Measurements from ENCODE around the gene EDN3.
"Not testable (repeated sequence)": the region's sequence is repeated elsewhere in the genome, so short reads cannot be mapped to it uniquely, and the experiment has no call there.

Gene EDN3

DNA sequence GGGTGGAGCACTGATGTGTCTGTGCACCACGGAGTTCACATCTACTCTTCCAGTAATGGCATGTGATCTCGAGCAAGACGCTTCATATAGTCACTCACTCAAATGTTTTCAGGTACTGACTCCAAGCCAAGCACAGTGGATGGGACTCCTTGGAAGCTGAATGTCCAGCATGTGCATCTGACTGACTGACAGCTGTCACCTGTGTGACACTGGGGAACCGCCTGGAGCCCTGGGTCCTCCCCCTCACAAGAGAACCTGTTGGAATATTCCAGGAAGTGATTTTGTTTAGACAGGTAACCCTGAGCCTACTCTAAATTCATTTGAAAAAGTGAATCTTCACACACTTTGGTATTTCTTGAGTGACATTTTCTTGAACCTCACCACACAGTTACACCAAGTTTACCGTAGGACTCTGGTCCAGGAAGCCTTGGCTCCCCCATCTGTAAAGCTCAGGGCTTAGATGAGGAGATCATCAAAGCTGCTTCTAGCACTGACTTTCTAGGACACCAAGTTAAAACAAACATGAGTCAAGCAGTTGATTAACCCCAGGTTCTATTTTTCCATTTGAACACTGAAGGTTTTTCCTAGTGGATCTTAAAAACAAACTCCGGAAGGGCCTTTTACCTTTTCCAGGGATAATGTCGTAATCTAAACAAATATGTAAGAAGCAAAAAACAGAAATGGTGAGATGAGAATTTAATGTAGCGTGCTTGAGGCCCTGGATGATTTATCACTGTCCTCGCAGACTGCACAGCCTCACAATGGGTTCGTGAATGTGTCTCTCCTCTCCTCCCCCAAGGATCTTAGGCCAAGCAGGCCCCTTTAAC is 50.1 kb downstream of the EDN3 start:
- no peaks in the 10 kb centered on the region for H3K36me3 ChIP-seq (ENCODE audit: control insufficient read depth, insufficient read depth, low read length)
- H3K27ac ChIP-seq (ENCODE audit: insufficient read depth, low read length, poor library complexity, severe bottlenecking): no peak overlapping the region
- H3K4me3 ChIP-seq (ENCODE audit: insufficient read depth, low read depth, low read length, poor library complexity, severe bottlenecking): no peak overlapping the region
- H3K9me3 ChIP-seq (ENCODE audit: control insufficient read depth, low read length): no peaks in the 10 kb centered on the region
- no peaks in the 10 kb centered on the region for H3K4me1 ChIP-seq (ENCODE audit: control insufficient read depth, insufficient read depth, low read length, poor library complexity, severe bottlenecking)
- H3K27me3 ChIP-seq (replicated peaks; ENCODE audit: control insufficient read depth, insufficient read depth, low read length, poor library complexity, severe bottlenecking): no peaks in the 10 kb centered on the region
- no peak for DNase-seq

- DNase-seq: no peak
- Histone ChIP-seq H3K36me3 (ENCODE audit: control insufficient read depth, insufficient read depth, low read length) (no peaks in the 10 kb centered on the region), H3K9me3 (ENCODE audit: control insufficient read depth, low read length) (no peaks in the 10 kb centered on the region)
These were observed 51.0 kb downstream of the EDN3 start for GRCh38 chr20:59351157-59352040.

GRCh38 chr20:59352541-59352940 is 52.1 kb downstream of the EDN3 start:
- Histone ChIP-seq H3K4me1 (ENCODE audit: control insufficient read depth, insufficient read depth, low read length, poor library complexity, severe bottlenecking) (no peaks in the 10 kb centered on the region), H3K4me3 (ENCODE audit: insufficient read depth, low read depth, low read length, poor library complexity, severe bottlenecking) (no peak overlapping the region), H3K9me3 (ENCODE audit: control insufficient read depth, low read length) (no peaks in the 10 kb centered on the region), H3K27me3 (replicated peaks; ENCODE audit: control insufficient read depth, insufficient read depth, low read length, poor library complexity, severe bottlenecking) (no peaks in the 10 kb centered on the region), H3K27ac (ENCODE audit: insufficient read depth, low read length, poor library complexity, severe bottlenecking) (no peak overlapping the region), H3K36me3 (ENCODE audit: control insufficient read depth, insufficient read depth, low read length) (no peaks in the 10 kb centered on the region)
- DNase-seq: no peak

More at GRCh38 chr20:59351157-59352040, 51.0 kb downstream of the EDN3 start:
- Histone ChIP-seq H3K4me1 (ENCODE audit: control insufficient read depth, insufficient read depth, low read length, poor library complexity, severe bottlenecking) (no peaks in the 10 kb centered on the region), H3K4me3 (ENCODE audit: insufficient read depth, low read depth, low read length, poor library complexity, severe bottlenecking) (no peak overlapping the region), H3K27ac (ENCODE audit: insufficient read depth, low read length, poor library complexity, severe bottlenecking) (no peak overlapping the region), H3K27me3 (replicated peaks; ENCODE audit: control insufficient read depth, insufficient read depth, low read length, poor library complexity, severe bottlenecking) (no peaks in the 10 kb centered on the region)

DNA sequence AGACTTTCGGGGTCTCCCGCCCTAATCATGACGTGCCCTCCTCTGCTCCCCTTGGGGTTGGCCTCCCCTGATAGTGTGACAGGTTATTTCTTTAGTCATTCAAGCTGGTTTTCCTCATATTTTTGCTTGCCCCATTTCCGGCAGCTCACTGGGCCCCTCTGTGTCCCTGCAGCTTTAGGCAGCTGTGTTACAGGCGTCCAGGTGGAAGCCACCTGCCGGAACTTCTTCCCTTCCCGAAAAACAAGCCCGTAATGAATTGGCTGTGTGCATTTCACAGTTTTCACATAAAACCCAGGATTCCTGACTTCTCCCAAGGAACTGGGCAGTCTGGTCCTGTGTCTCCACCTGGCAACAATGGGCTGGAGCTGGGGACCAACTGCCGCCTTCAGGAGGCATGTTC is 52.6 kb downstream of the EDN3 start:
- Histone ChIP-seq H3K4me3 (ENCODE audit: insufficient read depth, low read depth, low read length, poor library complexity, severe bottlenecking) (no peak overlapping the region), H3K36me3 (ENCODE audit: control insufficient read depth, insufficient read depth, low read length) (no peaks in the 10 kb centered on the region), H3K9me3 (ENCODE audit: control insufficient read depth, low read length) (no peaks in the 10 kb centered on the region), H3K27me3 (replicated peaks; ENCODE audit: control insufficient read depth, insufficient read depth, low read length, poor library complexity, severe bottlenecking) (no peaks in the 10 kb centered on the region), H3K4me1 (ENCODE audit: control insufficient read depth, insufficient read depth, low read length, poor library complexity, severe bottlenecking) (no peaks in the 10 kb centered on the region), H3K27ac (ENCODE audit: insufficient read depth, low read length, poor library complexity, severe bottlenecking) (no peak overlapping the region)
- DNase-seq: no peak

DNA sequence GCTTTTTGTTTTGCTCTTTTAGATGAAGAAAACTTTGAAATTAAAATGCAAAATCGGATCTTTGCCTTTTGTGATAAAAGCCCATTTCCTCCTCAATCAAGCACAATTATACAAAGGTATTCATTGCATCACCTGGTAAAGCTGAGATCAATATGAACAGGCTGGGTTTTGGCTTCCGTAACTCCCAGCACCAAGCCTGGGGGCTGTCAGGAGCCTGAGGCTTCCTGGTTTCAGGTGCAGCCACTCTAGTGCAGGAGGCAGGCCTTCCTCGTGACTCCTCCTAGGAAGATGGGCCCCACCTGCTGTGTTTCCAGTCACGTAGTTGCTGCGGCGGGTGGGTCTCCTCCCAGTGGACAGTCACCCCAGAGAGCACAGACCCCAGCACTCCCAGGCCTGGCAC is 54.0 kb downstream of the EDN3 start:
- Histone ChIP-seq H3K4me1 (ENCODE audit: control insufficient read depth, insufficient read depth, low read length, poor library complexity, severe bottlenecking) (no peaks in the 10 kb centered on the region), H3K27ac (ENCODE audit: insufficient read depth, low read length, poor library complexity, severe bottlenecking) (no peak overlapping the region)

GRCh38 chr20:59355242-59355641 is 54.8 kb downstream of the EDN3 start:
- Histone ChIP-seq H3K4me1 (ENCODE audit: control insufficient read depth, insufficient read depth, low read length, poor library complexity, severe bottlenecking) (no peaks in the 10 kb centered on the region), H3K27me3 (replicated peaks; ENCODE audit: control insufficient read depth, insufficient read depth, low read length, poor library complexity, severe bottlenecking) (no peaks in the 10 kb centered on the region), H3K9me3 (ENCODE audit: control insufficient read depth, low read length) (no peaks in the 10 kb centered on the region), H3K27ac (ENCODE audit: insufficient read depth, low read length, poor library complexity, severe bottlenecking) (no peak overlapping the region), H3K36me3 (ENCODE audit: control insufficient read depth, insufficient read depth, low read length) (no peaks in the 10 kb centered on the region), H3K4me3 (ENCODE audit: insufficient read depth, low read depth, low read length, poor library complexity, severe bottlenecking) (no peak overlapping the region)
- no peak for DNase-seq

More for the DNA sequence above, 54.0 kb downstream of the EDN3 start:
- Histone ChIP-seq H3K4me3 (ENCODE audit: insufficient read depth, low read depth, low read length, poor library complexity, severe bottlenecking) (no peak overlapping the region), H3K9me3 (ENCODE audit: control insufficient read depth, low read length) (no peaks in the 10 kb centered on the region), H3K36me3 (ENCODE audit: control insufficient read depth, insufficient read depth, low read length) (no peaks in the 10 kb centered on the region), H3K27me3 (replicated peaks; ENCODE audit: control insufficient read depth, insufficient read depth, low read length, poor library complexity, severe bottlenecking) (no peaks in the 10 kb centered on the region)
- no peak for DNase-seq

DNA sequence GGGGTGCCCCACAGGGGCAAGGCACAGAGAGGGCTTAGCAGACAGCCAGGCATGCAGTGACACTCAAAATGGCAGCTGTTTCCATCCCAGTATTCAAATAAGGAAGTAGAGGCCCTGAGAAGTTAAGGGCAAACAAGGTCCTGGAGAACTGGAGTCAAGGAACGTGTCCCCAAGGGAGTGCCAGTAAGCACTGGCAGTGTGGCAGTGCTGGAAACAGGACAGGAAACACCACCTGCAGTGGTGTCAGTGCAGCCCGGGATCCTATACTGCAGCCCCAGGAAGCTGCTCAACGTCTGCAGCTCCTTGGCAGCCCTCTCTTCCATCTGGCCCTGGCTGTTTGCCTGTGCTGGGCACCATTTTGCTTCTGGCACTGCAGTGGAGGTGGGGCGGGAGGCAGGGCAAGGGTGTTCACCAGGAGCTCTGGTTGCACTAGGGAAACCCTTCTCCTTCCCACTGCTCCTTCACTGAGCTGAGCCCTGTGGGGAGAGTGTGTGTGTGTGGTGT is 56.3 kb downstream of the EDN3 start:
- no peak overlapping the region for H3K4me3 ChIP-seq (ENCODE audit: insufficient read depth, low read depth, low read length, poor library complexity, severe bottlenecking)
- no peak overlapping the region for H3K27ac ChIP-seq (ENCODE audit: insufficient read depth, low read length, poor library complexity, severe bottlenecking)
- H3K4me1 ChIP-seq (ENCODE audit: control insufficient read depth, insufficient read depth, low read length, poor library complexity, severe bottlenecking): no peaks in the 10 kb centered on the region
- no peak for DNase-seq
- H3K9me3 ChIP-seq (ENCODE audit: control insufficient read depth, low read length): no peaks in the 10 kb centered on the region
- no peaks in the 10 kb centered on the region for H3K36me3 ChIP-seq (ENCODE audit: control insufficient read depth, insufficient read depth, low read length)
- H3K27me3 ChIP-seq (replicated peaks; ENCODE audit: control insufficient read depth, insufficient read depth, low read length, poor library complexity, severe bottlenecking): no peaks in the 10 kb centered on the region

GRCh38 chr20:59358793-59359192 is 58.4 kb downstream of the EDN3 start:
- H3K4me3 ChIP-seq (ENCODE audit: insufficient read depth, low read depth, low read length, poor library complexity, severe bottlenecking); H3K9me3 ChIP-seq (ENCODE audit: control insufficient read depth, low read length); H3K36me3 ChIP-seq (ENCODE audit: control insufficient read depth, insufficient read depth, low read length); H3K27ac ChIP-seq (ENCODE audit: insufficient read depth, low read length, poor library complexity, severe bottlenecking); H3K4me1 ChIP-seq (ENCODE audit: control insufficient read depth, insufficient read depth, low read length, poor library complexity, severe bottlenecking); DNase-seq; H3K27me3 ChIP-seq (replicated peaks; ENCODE audit: control insufficient read depth, insufficient read depth, low read length, poor library complexity, severe bottlenecking): not testable (repeated sequence)

GRCh38 chr20:59359906-59360725 is 59.7 kb downstream of the EDN3 start:
- Histone ChIP-seq H3K9me3 (ENCODE audit: control insufficient read depth, low read length) (no peaks in the 10 kb centered on the region), H3K36me3 (ENCODE audit: control insufficient read depth, insufficient read depth, low read length) (no peaks in the 10 kb centered on the region), H3K4me3 (ENCODE audit: insufficient read depth, low read depth, low read length, poor library complexity, severe bottlenecking) (no peak overlapping the region), H3K27ac (ENCODE audit: insufficient read depth, low read length, poor library complexity, severe bottlenecking) (no peak overlapping the region), H3K27me3 (replicated peaks; ENCODE audit: control insufficient read depth, insufficient read depth, low read length, poor library complexity, severe bottlenecking) (peaks cover 4% of the 10 kb centered on the region), H3K4me1 (ENCODE audit: control insufficient read depth, insufficient read depth, low read length, poor library complexity, severe bottlenecking) (no peaks in the 10 kb centered on the region)
- DNase-seq: no peak

All from effector memory CD4-positive, alpha-beta T cell (primary cell).